Measurements from ENCODE around the gene KLF13.

Gene KLF13

DNA sequence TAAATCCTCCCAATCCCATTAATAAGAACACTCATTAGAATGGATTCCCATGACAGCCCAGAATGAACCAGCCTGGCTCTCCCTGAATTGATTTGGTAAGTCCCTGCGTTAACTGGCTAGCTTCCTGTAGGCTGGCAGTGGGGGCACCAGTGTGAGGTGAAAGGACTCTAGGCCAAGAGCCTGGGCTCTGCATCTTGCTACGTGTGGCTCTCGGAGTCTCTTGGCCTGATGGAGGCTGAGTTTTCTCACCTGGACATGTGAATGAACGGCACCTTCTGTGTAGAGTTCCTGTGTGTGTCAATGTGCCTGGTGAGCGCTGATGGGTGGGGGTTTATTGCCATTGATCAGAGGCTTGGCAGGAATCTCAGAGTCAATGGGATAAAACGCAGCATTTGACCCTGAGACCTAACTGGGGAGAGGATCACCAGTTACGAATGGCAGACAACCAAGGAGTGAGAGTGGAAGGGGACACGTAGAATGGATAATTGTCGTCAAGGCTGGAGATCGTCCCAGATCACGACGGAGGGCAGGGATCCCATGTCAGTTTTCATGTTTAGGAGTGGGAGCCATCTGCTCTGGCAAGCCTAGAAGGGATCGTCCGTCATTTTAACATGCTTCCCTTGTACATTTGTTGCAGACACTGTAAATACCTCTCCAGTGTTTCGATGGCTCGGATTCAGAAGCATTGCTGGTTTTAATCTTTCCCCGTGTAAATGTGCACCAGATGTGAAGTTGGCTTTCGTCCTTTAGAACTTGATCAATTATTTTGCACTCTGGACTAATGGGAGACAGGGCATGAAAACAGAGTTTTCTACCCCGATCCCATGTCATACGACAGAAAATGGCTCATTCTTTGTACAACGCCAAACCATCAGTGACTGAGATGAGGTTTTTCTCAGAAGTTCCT, 9.0 kb upstream of the KLF13 start:
- no peak for DNase-seq

DNA sequence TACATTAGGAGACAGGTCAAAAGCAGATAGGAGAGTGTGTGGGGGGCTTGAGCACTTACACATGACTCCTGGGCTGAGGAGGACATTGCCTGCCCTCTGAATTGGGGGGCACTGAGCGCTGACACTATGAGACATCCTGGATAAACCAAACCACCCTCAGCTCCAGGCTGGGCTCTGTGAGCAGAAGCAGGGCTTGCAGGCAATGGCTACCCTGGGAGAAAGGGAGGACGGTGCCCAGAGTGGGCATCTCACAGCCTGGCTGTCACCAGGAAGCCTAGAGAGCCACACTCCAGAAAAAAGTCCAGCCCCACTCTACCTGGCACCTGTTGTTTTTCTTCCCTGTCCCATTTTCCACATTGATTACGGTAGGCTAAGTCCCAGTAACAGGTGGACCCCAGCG, 8.2 kb upstream of the KLF13 start:
- DNase-seq: no peak

DNA sequence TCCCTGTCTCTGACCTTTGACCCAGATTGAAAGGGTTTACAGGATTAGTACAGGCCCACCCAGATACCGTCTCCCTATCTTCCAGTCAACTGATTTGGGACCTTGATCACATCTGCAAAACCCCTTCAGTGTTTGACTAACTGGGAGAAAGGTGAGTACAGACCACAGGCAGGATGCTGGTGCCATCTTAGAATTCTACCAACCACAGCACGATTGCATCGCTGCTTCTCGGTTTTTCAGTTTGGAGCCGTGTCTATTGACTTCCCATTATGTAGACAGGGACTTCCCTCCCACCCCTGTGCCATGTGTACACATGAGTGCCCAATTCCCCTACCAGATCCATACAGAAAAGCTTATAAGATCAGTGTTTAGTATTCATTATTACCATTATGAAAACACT, 6.6 kb upstream of the KLF13 start:
- DNase-seq: no peak

DNA sequence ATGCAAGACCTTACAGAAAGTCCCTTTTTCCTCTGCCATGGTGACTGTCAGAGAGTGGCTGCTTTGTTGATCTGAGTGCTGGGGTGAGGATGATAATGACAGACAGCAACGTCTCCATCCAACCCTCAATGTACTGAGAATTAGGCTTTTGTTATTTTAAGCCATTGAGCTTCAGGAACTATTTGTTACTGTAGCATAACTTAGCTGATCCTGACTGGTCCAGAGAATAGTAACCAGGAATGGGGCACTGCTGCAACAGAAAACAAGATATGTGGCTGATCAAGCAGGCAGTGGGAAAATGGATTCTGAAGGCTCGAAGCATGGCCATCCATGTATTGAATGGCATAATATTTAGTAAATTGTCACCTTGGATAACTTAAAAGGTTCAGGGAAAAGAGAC, 5.2 kb upstream of the KLF13 start:
- DNase-seq: no peak

DNA sequence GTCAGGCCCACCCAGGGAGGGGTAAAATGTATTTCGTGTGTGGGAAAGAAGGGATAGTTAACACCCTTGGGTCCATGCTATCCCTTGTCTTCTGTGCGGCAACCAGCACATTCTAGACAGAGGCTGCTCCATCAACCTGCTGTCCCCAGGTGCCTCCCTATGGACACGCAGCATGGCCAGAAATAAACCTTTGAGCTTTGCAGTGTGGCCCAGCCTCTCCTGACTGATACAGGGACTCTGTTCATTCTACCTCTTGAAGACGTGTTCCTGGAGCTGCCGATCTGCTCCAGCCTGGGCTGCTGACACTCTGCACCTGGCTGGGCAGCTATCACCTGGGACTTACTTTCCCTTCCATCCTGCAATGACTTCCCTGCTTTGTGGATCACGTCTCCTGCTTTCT, 4.1 kb upstream of the KLF13 start:
- no peak for DNase-seq

DNA sequence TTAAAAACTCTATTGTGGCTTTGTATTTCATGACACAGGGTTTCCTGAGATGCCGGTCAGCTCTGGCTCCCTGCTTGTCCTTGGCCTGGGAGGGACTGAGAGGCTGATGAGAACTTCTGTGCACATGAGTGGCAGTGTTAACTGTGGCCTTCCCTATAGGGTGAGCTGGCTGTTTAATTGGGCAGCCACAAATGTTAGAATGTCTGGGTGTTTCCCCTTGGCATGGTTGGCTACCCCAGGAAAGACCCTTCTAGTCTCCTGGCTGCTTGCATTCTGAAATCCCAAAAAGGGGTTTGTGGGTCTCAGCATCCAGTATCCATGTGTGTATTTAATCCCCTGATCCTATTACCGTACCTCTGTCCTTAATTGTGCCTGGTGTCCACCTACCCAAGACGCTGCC, 3.0 kb upstream of the KLF13 start:
- no peak for DNase-seq

GRCh38 chr15:31324186-31324585, 2.4 kb upstream of the KLF13 start:
- DNase-seq: no peak

DNA sequence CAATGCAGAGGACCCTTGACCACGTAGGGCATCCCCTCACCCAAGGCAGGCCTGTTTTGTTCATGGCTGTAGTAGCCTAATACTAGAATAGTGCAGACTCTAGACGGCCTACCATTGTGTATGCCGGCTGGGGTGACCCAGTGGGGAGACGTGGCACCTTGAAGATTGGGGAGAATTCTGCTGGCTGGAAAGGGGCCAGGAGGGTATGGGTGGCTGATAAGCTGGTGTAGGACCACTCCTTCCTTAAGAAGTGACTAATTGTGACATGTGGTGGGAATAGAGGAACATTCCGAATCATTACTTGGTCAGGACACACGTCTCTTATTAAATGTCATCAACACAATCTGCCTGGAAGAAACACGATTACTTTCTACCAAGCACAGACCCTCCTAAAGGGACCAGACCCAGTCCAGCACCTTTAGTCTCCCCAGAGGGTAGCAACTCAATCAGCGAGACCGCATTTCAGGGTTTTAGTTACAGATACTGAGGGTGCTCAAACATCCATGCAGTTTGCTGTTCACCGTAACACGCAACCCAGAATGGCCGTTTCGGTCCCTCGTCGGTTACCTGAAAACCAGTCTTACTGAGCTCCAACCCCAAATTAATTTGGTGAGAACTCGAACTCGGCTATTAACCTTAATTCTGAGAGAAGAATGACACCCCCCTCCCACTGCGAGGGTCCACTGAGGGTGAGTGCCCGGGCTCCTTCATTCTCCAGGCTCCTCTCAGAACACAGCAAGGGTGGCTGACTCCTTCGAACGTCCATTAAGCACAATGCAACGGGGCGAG, 1.6 kb upstream of the KLF13 start:
- no peak for DNase-seq

GRCh38 chr15:31325595-31326155, 960 bp upstream of the KLF13 start:
- no peak for DNase-seq

DNA sequence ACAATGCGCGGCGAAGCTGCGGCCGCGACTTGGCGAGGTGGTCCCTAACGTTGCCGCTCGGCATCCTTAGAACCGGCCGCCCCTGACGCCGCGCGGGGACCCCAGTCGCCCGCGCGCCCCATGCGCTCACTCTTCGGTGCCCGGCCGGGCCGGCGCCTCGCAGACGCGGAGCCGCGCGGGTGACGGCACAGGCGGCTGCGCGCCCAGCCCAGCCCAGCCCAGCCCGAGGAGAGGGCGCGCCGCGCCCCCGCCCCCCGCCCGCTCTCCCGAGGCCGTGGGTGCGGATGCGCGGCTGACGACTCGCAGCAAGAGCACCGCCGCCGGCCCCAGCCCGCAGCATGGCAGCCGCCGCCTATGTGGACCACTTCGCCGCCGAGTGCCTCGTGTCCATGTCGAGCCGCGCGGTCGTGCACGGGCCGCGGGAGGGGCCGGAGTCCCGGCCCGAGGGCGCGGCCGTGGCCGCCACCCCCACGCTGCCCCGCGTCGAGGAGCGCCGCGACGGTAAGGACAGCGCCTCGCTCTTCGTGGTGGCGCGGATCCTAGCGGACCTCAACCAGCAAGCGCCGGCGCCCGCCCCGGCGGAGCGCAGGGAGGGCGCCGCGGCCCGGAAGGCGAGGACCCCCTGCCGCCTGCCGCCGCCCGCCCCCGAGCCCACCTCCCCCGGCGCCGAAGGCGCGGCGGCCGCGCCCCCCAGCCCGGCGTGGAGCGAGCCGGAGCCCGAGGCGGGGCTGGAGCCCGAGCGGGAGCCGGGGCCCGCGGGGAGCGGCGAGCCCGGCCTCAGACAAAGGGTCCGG, 437 bp downstream of the KLF13 start:
- no peak for DNase-seq

GRCh38 chr15:31327669-31328427, 1.2 kb downstream of the KLF13 start:
- no peak for DNase-seq

GRCh38 chr15:31328428-31328968, 1.9 kb downstream of the KLF13 start:
- no peak for DNase-seq

DNA sequence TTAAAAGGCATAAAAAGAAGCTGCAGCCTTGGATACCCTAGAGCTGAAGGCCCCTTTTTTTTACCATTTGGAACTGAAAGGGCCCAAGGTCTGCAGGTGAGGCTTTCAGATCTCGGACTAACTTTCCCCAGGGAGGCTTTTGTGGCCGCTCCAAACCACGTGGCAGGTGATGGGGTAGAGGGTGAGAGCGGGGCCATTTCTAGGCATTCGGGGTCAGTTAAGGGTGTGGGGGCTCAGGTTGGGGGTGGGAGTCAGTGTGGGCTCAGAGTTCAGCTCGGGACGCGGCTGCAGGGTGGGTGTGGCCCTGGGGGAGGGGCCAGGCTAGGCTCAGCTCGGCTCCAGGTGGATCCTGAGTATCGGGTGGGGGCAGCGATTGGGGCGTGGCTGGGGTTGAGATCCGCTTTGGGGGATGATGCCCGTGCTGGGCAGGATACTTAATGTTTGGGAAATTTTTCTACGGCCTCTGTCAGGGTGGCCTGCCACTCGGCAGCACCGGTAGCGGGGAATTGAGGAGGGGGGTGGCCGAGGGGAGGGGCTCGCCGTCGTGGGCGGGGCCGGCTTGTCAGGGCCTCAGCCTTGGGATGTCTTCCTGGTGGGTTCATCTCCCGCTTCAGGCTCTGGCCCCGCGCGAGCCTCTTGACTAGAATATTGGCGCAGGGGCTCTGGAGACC, 2.5 kb downstream of the KLF13 start:
- DNase-seq: no peak

DNA sequence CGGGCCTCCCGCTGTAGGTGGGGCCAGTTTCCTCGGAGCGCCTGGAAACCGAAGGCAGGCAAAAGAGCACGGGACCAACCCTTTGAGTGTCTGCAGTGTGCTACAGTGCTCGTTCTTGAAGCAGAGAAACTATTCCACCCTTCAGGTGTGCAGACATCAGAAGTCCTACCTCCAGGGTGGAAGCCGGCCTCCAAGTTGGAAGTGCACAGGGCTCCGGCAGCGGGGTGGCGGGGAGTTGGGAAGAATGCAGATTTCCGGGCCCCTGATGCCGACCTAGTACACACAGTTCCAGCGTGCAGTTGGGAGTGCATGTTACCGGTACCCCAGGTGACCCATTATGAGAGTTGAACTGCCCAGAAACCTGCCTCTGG, 3.0 kb downstream of the KLF13 start:
- no peak for DNase-seq

- no peak for DNase-seq
Observed at GRCh38 chr15:31330111-31330785, 3.6 kb downstream of the KLF13 start.

DNA sequence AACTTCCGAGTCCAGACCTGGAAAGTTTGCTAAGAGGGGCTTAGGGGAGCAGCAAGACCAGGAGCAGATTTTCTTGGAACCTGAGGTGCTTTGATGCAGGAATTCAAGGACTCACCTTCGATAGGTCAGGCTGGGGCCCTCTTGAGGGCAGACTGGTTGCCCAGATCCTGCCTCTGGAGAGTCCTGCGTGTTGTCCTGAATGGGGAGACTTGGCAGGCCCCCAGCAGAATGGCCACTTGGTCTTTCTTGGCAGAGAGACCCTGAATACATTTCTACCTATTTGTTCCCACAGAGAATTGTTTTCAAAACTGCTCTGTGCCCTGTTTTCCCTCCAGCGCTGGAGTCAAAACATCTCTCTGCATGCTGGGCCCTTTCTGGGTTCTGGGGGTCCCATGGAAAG, 4.2 kb downstream of the KLF13 start:
- no peak for DNase-seq

DNA sequence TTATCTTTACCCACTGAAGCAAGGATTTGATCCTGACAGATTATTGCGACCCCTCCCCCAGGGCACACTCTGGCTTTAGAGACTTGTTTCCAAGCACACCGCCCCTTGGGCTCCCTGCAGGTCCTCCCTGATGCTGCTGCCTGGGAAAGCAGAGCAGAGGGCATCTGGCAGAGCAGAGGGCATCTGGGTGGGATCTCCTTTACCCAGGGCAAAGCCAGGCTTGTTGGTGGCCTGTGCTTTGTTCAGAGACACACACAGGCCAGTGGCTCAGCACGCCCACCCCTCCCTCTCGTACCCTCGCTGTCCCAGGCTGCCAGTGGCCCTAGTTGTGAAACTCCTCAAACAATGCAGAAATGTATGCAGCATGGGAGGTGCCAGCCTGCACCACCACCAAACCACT, 4.8 kb downstream of the KLF13 start:
- no peak for DNase-seq

GRCh38 chr15:31332020-31332680, 5.5 kb downstream of the KLF13 start:
- DNase-seq: no peak

- DNase-seq: no peak
Observed at GRCh38 chr15:31332681-31333071, 6.0 kb downstream of the KLF13 start.

DNA sequence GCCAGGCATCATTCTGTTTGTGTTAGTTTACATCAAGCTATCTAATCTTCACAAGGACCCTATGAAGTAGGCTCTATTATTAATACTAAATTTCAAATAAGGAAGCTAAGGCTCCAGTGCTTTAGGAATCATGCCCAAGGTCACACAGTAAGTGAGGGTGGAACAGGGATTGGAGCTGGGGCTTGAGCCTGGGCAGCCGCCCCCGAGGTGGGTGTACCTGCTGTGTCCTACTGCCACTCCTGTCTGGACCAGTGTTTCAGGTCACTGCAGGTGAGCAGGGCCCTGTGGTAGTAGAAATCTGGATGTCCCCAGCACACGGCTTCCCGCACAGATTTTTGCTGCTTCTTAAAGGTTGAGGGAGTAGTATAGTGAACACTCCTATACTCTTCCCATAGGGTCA, 6.5 kb downstream of the KLF13 start:
- DNase-seq: no peak

Measured in NCI-H510A (cell line).